HepG2 (cell line): ENCODE data around the gene ZNF367. TPM values are rescaled to one million over a fixed set of nuclear protein-coding genes. Genes with fewer than 3 reads are reported as not detected.

Experiments
- ATAC-seq: fragments of 200-7000 bp; cut with Tn5 transposase; 3 replicates; pipeline ENCODE4 v1.9.1; 2020; ENCODE audit warnings: mild to moderate bottlenecking, moderate library complexity
- BruUV-seq: library from RNA; stranded (reverse); fragments of 400-500 nt; replicated peaks from 2 replicates; lab custom pipeline; 2021; lab: Mats Ljungman, UMichigan
- CTCF ChIA-PET: fragments of 300-600 bp; formaldehyde crosslinking; extraction: SDS; loops from one replicate; lab custom pipeline; 2021; ENCODE audit warnings: low total read pairs, inconsistent platforms, low intra/inter-chr PET ratio; lab: Yijun Ruan, JAX
- POLR2A ChIA-PET: fragments of 350-600 bp; sonication (Branson Sonifier 250); formaldehyde crosslinking; loops from one replicate; lab custom pipeline; 2020; ENCODE audit warnings: antibody characterized with exemption, inconsistent platforms; lab: Yijun Ruan, JAX
- DNase-seq: peaks from one replicate; pipeline ENCODE4 v3.0.0-alpha.2; 2015; ENCODE audit warnings: low spot score
- FAIRE-seq: peaks from 3 replicates; lab custom pipeline; 2011; peaks lifted over from hg19 to GRCh38; lab: Jason Lieb, UNC
- H2AFZ ChIP-seq: one replicate; pipeline ENCODE4 v1.6.1; 2011; ENCODE audit warnings: low read length, inconsistent platforms
- H3K27ac ChIP-seq: fragments of 300-600 bp; 3 replicates; pipeline ENCODE4 v1.8.0; 2011; ENCODE audit warnings: mixed run types, mild to moderate bottlenecking, mixed read lengths, low read length, inconsistent platforms; ENCODE audit not compliant: insufficient read depth; ENCODE audit errors: extremely low read length
- H3K27me3 ChIP-seq, 2 experiments: fragments of 200-600 bp in 1 of 2; 2 replicates in 1 of 2; 3 replicates in 1 of 2; pipeline versions ENCODE4 v1.6.0 to v1.8.0; 2011; ENCODE audit warnings: low read length in 2 of 2, mild to moderate bottlenecking in 2 of 2, moderate library complexity in 2 of 2, inconsistent platforms in 1 of 2; ENCODE audit not compliant: insufficient read depth in 2 of 2, control insufficient read depth in 1 of 2
- H3K36me3 ChIP-seq, 2 experiments: fragments of 200-600 bp in 1 of 2; replicated peaks in 1 of 2; 2 replicates in 1 of 2; 3 replicates in 1 of 2; pipeline versions ENCODE4 v1.5.1 to v1.8.0; 2011; ENCODE audit warnings: low read length in 2 of 2, inconsistent platforms in 1 of 2; ENCODE audit not compliant: insufficient read depth in 2 of 2, control insufficient read depth in 1 of 2
- H3K4me1 ChIP-seq: 2 replicates; pipeline ENCODE4 v1.5.1; 2012; ENCODE audit warnings: low read length, inconsistent platforms; ENCODE audit not compliant: insufficient read depth
- H3K4me2 ChIP-seq: 2 replicates; pipeline ENCODE4 v1.6.0; 2011; ENCODE audit warnings: low read depth, low read length, inconsistent platforms
- H3K4me3 ChIP-seq, 3 experiments: fragments of 200-600 bp in 1 of 3; sonication (generic), shearing (Covaris generic) in 1 of 3; replicated peaks in 1 of 3; 2 replicates each; pipeline ENCODE4 v1.5.1; 2011 to 2016; ENCODE audit warnings: low read length in 3 of 3, inconsistent platforms in 2 of 3, low read depth in 2 of 3, mild to moderate bottlenecking in 2 of 3, control low read depth in 1 of 3, mixed read lengths in 1 of 3; ENCODE audit not compliant: insufficient read depth in 1 of 3
- H3K79me2 ChIP-seq: one replicate; pipeline ENCODE4 v1.6.1; 2011; ENCODE audit warnings: low read length, inconsistent platforms; ENCODE audit not compliant: insufficient read depth
- H3K9ac ChIP-seq: 2 replicates; pipeline ENCODE4 v1.6.0; 2011; ENCODE audit warnings: mild to moderate bottlenecking, low read depth, low read length, inconsistent platforms; ENCODE audit not compliant: insufficient read depth
- H3K9me3 ChIP-seq: 2 replicates; pipeline ENCODE4 v1.5.1; 2012; ENCODE audit warnings: mild to moderate bottlenecking, low read length
- H4K20me1 ChIP-seq: 2 replicates; pipeline ENCODE4 v1.6.0; 2011; ENCODE audit warnings: inconsistent platforms, mild to moderate bottlenecking, low read length, moderate library complexity; ENCODE audit not compliant: insufficient read depth
- FOSL2 ChIP-seq: sonication (generic); formaldehyde crosslinking; IDR thresholded peaks from 2 replicates; pipeline ENCODE4 v1.4.0; 2020; ENCODE audit warnings: missing genetic modification reagents
- RXRB ChIP-seq: IDR thresholded peaks from 2 replicates; pipeline ENCODE4 v1.6.1; 2016; ENCODE audit warnings: borderline replicate concordance, missing genetic modification reagents, missing compliant biosample characterization
- ZBTB46 ChIP-seq: sonication (generic); formaldehyde crosslinking; IDR thresholded peaks from 2 replicates; pipeline ENCODE4 v1.4.0; 2020; ENCODE audit warnings: mild to moderate bottlenecking, missing genetic modification reagents, borderline replicate concordance
- WGBS: methylation state at CpG from one replicate; pipeline ENCODE4 v1.1.6; 2017; ENCODE audit warnings: low lambda C conversion rate; 5-methylcytosine and 5-hydroxymethylcytosine counted together
- in situ Hi-C: cut with HindIII; loops from 2 replicates; pipeline ENCODE4 v1.10.0; 2017; ENCODE audit warnings: low pct_unique_long_range_greater_than_20kb; ENCODE audit not compliant: extremely low pct_ligation_motif_present
- intact Hi-C: fragments of 100-400 bp; cut with micrococcal nuclease; formaldehyde crosslinking; loops from one replicate; pipeline ENCODE4 v1.10.0; 2022; ENCODE audit not compliant: unreplicated experiment
- polyA plus RNA-seq, 8 experiments: library from polyadenylated mRNA; depleted of rRNA in 3 of 8; stranded (reverse) in 7 of 8; unstranded in 1 of 8; fragments of >200 nt; fragmentation: Illumina TruSeq in 4 of 8; extraction: Trizol in 4 of 8; gene quantifications; 2 replicates each; pipeline versions ENCODE4 v1.2.1 to v1.2.3, GENCODE V29; 2011 to 2016; ENCODE audit warnings: low read depth in 4 of 8, missing spikeins in 1 of 8, mixed read lengths in 1 of 8; ENCODE audit not compliant: insufficient read depth in 1 of 8
- total RNA-seq, 5 experiments: library from RNA; depleted of rRNA; stranded (reverse); fragments of >200 nt; fragmentation: Illumina TruSeq; extraction: Trizol; gene quantifications; 2 replicates each; pipeline ENCODE4 v1.2.3, GENCODE V29; 2016; ENCODE audit warnings: low read depth in 1 of 5
- TF ChIP-seq, protein P1 (sequence below): sonication (generic); formaldehyde crosslinking; IDR thresholded peaks from 2 replicates; pipeline ENCODE4 v1.5.0; 2020; ENCODE audit warnings: mild to moderate bottlenecking, missing genetic modification reagents
- TF ChIP-seq, protein P2 (sequence below): sonication (generic); formaldehyde crosslinking; IDR thresholded peaks from 2 replicates; pipeline ENCODE4 v1.5.0; 2020; ENCODE audit warnings: mild to moderate bottlenecking, missing genetic modification reagents, borderline replicate concordance

Gene ZNF367
- total and polyA plus RNA-seq, 2 of the 13 experiments (the other 11 are each of a cell fraction or from before 2014, with no cell fraction given), result 2.9 to 7.7 TPM

GRCh38 chr9:96441798-96442445 is 23.8 kb upstream of the ZNF367 start (continued):
- no peak for TF ChIP-seq ZBTB46 (CRISPR knock-in tag)

DNA sequence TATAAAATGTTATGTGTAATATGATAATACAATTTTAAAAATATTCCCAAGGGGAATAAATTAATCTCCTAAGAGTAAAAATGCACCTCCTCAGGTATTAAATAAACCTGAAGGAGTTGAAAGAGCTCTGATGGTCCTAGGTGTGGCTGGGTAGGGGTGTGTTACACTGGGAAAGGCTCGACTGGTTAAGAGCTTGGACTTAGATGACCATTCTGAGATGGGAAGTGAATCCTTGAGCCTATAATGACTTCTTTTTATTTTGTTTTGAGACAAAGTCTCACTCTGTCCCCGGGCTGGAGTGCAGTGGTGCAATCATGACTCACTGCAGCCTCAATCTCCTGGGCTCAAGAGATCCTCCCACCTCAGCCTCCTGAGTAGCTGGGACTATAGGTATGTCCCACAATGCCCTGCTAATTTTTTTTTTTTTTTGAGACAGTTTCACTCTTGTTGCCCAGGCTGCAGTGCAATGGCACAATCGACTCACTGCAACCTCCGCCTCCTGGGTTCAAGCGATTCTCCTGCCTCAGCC is 22.6 kb upstream of the ZNF367 start:
- TF ChIP-seq RXRB (no peak), FOSL2 (CRISPR knock-in tag) (peak; percentile 51)
- TF ChIP-seq, protein P1, sequence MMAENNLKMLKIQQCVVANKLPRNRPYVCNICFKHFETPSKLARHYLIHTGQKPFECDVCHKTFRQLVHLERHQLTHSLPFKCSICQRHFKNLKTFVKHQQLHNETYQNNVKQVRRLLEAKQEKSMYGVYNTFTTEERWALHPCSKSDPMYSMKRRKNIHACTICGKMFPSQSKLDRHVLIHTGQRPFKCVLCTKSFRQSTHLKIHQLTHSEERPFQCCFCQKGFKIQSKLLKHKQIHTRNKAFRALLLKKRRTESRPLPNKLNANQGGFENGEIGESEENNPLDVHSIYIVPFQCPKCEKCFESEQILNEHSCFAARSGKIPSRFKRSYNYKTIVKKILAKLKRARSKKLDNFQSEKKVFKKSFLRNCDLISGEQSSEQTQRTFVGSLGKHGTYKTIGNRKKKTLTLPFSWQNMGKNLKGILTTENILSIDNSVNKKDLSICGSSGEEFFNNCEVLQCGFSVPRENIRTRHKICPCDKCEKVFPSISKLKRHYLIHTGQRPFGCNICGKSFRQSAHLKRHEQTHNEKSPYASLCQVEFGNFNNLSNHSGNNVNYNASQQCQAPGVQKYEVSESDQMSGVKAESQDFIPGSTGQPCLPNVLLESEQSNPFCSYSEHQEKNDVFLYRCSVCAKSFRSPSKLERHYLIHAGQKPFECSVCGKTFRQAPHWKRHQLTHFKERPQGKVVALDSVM (CRISPR knock-in tag), result peak; percentile 81
- TF ChIP-seq, protein P2, sequence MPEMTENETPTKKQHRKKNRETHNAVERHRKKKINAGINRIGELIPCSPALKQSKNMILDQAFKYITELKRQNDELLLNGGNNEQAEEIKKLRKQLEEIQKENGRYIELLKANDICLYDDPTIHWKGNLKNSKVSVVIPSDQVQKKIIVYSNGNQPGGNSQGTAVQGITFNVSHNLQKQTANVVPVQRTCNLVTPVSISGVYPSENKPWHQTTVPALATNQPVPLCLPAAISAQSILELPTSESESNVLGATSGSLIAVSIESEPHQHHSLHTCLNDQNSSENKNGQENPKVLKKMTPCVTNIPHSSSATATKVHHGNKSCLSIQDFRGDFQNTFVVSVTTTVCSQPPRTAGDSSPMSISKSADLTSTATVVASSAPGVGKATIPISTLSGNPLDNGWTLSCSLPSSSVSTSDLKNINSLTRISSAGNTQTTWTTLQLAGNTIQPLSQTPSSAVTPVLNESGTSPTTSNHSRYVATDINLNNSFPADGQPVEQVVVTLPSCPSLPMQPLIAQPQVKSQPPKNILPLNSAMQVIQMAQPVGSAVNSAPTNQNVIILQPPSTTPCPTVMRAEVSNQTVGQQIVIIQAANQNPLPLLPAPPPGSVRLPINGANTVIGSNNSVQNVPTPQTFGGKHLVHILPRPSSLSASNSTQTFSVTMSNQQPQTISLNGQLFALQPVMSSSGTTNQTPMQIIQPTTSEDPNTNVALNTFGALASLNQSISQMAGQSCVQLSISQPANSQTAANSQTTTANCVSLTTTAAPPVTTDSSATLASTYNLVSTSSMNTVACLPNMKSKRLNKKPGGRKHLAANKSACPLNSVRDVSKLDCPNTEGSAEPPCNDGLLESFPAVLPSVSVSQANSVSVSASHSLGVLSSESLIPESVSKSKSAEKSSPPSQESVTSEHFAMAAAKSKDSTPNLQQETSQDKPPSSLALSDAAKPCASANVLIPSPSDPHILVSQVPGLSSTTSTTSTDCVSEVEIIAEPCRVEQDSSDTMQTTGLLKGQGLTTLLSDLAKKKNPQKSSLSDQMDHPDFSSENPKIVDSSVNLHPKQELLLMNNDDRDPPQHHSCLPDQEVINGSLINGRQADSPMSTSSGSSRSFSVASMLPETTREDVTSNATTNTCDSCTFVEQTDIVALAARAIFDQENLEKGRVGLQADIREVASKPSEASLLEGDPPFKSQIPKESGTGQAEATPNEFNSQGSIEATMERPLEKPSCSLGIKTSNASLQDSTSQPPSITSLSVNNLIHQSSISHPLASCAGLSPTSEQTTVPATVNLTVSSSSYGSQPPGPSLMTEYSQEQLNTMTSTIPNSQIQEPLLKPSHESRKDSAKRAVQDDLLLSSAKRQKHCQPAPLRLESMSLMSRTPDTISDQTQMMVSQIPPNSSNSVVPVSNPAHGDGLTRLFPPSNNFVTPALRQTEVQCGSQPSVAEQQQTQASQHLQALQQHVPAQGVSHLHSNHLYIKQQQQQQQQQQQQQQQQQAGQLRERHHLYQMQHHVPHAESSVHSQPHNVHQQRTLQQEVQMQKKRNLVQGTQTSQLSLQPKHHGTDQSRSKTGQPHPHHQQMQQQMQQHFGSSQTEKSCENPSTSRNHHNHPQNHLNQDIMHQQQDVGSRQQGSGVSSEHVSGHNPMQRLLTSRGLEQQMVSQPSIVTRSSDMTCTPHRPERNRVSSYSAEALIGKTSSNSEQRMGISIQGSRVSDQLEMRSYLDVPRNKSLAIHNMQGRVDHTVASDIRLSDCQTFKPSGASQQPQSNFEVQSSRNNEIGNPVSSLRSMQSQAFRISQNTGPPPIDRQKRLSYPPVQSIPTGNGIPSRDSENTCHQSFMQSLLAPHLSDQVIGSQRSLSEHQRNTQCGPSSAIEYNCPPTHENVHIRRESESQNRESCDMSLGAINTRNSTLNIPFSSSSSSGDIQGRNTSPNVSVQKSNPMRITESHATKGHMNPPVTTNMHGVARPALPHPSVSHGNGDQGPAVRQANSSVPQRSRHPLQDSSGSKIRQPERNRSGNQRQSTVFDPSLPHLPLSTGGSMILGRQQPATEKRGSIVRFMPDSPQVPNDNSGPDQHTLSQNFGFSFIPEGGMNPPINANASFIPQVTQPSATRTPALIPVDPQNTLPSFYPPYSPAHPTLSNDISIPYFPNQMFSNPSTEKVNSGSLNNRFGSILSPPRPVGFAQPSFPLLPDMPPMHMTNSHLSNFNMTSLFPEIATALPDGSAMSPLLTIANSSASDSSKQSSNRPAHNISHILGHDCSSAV (CRISPR knock-in tag), result no peak
- intact Hi-C loops, result no loop called here
- peaks cover 52% of the 10 kb centered on the region for H3K4me1 ChIP-seq
- no peaks in the 10 kb centered on the region for H3K36me3 ChIP-seq
- H3K27me3 ChIP-seq, result no peaks in the 10 kb centered on the region
- BruUV-seq, result no TSS peak
- H3K9ac ChIP-seq, result no peak overlapping the region
- ChIA-PET POLR2A (interaction anchor here (1.5 kb wide), 1 partner anchor 8 kb away, joined by 5 read pairs; the partner anchor contains the start of gene HABP4), CTCF (no interaction called here)
- no peak overlapping the region for H3K27ac ChIP-seq
- FAIRE-seq, result no peak
- no peak overlapping the region for H3K4me3 ChIP-seq
- no peak for DNase-seq
- WGBS, result 59% methylated on average over 5 of the region's 5 CpGs
- H4K20me1 ChIP-seq, result no peaks in the 10 kb centered on the region
- no peak for ATAC-seq
- in situ Hi-C loops, result loop anchor here (10.0 kb wide), 1 partner anchor 214 kb away; the partner anchor contains the start of gene PRXL2C
- H3K79me2 ChIP-seq, result no peaks in the 10 kb centered on the region
- H3K9me3 ChIP-seq, result no peaks in the 10 kb centered on the region
- no peak overlapping the region for H2AFZ ChIP-seq
- no peak overlapping the region for H3K4me2 ChIP-seq
